Measurements from ENCODE around the gene CIAO2B. TPM values are rescaled to one million over a fixed set of nuclear protein-coding genes. Genes with fewer than 3 reads are reported as not detected.

CIAO2B gene
- total RNA-seq, 4 donors from 2014 or later, result 189 to 338 (median 264) TPM

GRCh38 chr16:66942981-66943380 is 8.8 kb upstream of the CIAO2B start:
- intact Hi-C loops (cut with DNase I; ENCODE audit: low total_unique reads) (no loop called here), in situ Hi-C loops (cut with MboI; ENCODE audit: low sequenced_read_pairs in 4 of 4) (no loop called here)
- Histone ChIP-seq H3K4me3 (no peak overlapping the region), H3K27ac (no peak overlapping the region), H3K4me1 (peaks cover 0 to 10% of the 10 kb centered on the region in 2 donors), H3K36me3 (peaks cover 0 to 60% of the 10 kb centered on the region in 2 donors), H3K27me3 (no peaks in the 10 kb centered on the region), H3K9me3 (no peaks in the 10 kb centered on the region)
- ATAC-seq (no peak), DNase-seq (no peak)
- TF ChIP-seq POLR2A (IDR thresholded peaks at IDR 0.05) (no peak), CTCF (IDR thresholded peaks at IDR 0.05 in 4 of 5, conservative IDR thresholded peaks at IDR 0.05 in 1 of 5) (no peak)

DNA sequence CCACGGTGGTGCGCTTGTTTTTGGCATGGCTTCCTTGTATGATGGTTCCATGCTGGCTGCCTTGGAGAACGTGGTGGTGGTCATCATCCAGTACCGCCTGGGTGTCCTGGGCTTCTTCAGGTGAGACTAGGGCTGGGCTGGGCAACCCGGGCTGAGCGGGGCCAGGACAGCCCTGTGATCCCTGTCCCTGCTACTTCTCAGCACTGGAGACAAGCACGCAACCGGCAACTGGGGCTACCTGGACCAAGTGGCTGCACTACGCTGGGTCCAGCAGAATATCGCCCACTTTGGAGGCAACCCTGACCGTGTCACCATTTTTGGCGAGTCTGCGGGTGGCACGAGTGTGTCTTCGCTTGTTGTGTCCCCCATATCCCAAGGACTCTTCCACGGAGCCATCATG is 6.0 kb upstream of the CIAO2B start:
- in situ Hi-C loops (cut with MboI; ENCODE audit: low sequenced_read_pairs in 4 of 4), result no loop called here
- ATAC-seq, result no peak
- DNase-seq, result no peak
- Histone ChIP-seq H3K36me3 (peaks cover 0 to 71% of the 10 kb centered on the region in 2 donors), H3K9me3 (no peaks in the 10 kb centered on the region), H3K4me1 (peaks cover 22 to 24% of the 10 kb centered on the region in 2 donors), H3K4me3 (no peak overlapping the region), H3K27me3 (no peaks in the 10 kb centered on the region), H3K27ac (peak overlapping the region in 1 of 4 donors; percentile 38)
- intact Hi-C loops (cut with DNase I; ENCODE audit: low total_unique reads), result no loop called here
- TF ChIP-seq POLR2A (IDR thresholded peaks at IDR 0.05), result no peak
- no peak for TF ChIP-seq CTCF (IDR thresholded peaks at IDR 0.05 in 4 of 5, conservative IDR thresholded peaks at IDR 0.05 in 1 of 5)

DNA sequence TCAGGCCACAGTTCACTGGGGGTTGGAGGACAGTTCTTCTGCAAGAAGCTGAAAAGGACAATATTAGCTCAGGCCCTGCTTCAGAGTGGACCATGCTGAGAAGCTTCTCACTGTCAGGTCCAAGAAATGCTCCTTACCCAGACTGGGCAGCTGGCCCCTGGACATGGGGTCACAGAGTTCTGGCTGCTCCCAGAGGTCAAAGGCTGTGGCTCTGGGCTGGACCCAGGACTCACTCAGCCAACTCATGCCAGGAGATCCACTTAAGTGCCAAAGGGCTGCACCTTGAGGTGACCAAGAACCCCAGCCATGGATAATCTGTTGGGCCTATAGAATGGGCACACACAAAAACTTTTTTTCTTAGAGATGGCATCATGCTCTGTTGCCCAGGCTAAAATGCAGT is 5.2 kb upstream of the CIAO2B start:
- H3K9me3 ChIP-seq, result no peaks in the 10 kb centered on the region
- peak overlapping the region in 1 of 4 donors; percentile 28 for H3K27ac ChIP-seq
- H3K36me3 ChIP-seq, result peaks cover 0 to 71% of the 10 kb centered on the region in 2 donors
- ATAC-seq (no peak), DNase-seq (no peak)
- no peaks in the 10 kb centered on the region for H3K27me3 ChIP-seq
- H3K4me1 ChIP-seq, result peaks cover 22 to 25% of the 10 kb centered on the region in 2 donors
- H3K4me3 ChIP-seq, result no peak overlapping the region
- in situ Hi-C loops (cut with MboI; ENCODE audit: low sequenced_read_pairs in 4 of 4), result no loop called here
- intact Hi-C loops (cut with DNase I; ENCODE audit: low total_unique reads), result no loop called here
- TF ChIP-seq CTCF (IDR thresholded peaks at IDR 0.05 in 4 of 5, conservative IDR thresholded peaks at IDR 0.05 in 1 of 5) (no peak), POLR2A (IDR thresholded peaks at IDR 0.05) (no peak)

- ATAC-seq (no peak), DNase-seq (no peak)
- H3K27me3 ChIP-seq, result no peaks in the 10 kb centered on the region
- H3K27ac ChIP-seq, result peak overlapping the region; percentile 28 to 98 (median 96)
- intact Hi-C loops (cut with DNase I; ENCODE audit: low total_unique reads), result no loop called here
- TF ChIP-seq POLR2A (IDR thresholded peaks at IDR 0.05) (no peak), CTCF (IDR thresholded peaks at IDR 0.05 in 4 of 5, conservative IDR thresholded peaks at IDR 0.05 in 1 of 5) (no peak)
- H3K9me3 ChIP-seq, result no peaks in the 10 kb centered on the region
- H3K36me3 ChIP-seq, result peaks cover 0 to 59% of the 10 kb centered on the region in 2 donors
- in situ Hi-C loops (cut with MboI; ENCODE audit: low sequenced_read_pairs in 4 of 4), result no loop called here
- peaks cover 30 to 35% of the 10 kb centered on the region in 2 donors for H3K4me1 ChIP-seq
- H3K4me3 ChIP-seq, result no peak overlapping the region
Observed at GRCh38 chr16:66937725-66938337, 3.6 kb upstream of the CIAO2B start.

Data from gastrocnemius medialis (tissue), 4 donors.